ENCODE data around the gene ARSI.

DNA sequence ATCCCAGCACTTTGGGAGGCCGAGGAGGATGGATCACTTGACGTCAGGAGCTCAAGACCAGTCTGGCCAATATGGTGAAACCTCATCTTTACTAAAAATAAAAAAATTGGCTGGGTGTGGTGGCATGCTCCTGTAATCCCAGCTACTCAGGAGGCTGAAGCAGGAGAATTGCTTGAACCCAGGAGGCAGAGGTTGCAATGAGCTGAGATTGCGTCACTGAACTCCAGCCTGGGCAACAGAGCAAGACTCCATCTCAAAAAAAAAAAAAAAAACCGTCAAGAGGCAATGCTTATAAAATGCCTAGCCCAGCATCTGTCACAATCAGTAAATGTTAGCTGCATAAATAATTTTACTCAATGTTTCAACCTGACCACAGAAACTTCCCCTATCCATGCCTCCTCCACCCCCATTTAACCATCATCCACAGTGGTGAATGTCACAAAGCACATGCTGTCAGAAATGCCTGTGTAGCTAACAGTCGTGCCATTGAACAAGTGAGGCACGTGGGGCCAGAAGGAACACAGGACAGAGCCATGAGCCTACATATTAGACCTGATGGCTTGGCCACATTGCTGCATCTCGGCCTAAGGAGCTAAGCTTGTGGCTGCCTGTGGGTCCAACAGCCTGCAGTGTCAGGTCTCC is 38.0 kb upstream of the ARSI start:
- no peak for TF ChIP-seq JUN (IDR thresholded peaks at IDR 0.05)
- TF ChIP-seq CHD2 (IDR thresholded peaks at IDR 0.05; ENCODE audit: low read length, partially characterized antibody), result no peak
